ENCODE results near the gene SLC6A5.
A peak's percentile ranks its signal among the peaks of the same experiment; 100 is the strongest.

The SLC6A5 gene

GRCh38 chr11:20597154-20597679 is 2.2 kb upstream of the SLC6A5 start:
- peak overlapping the region; percentile 19 for H3K4me3 ChIP-seq

GRCh38 chr11:20597680-20598484 is 1.5 kb upstream of the SLC6A5 start:
- Histone ChIP-seq H3K27ac (no peak overlapping the region), H3K4me3 (no peak overlapping the region)
- no peak for DNase-seq (ENCODE audit: low spot score)
- no peak for TF ChIP-seq CTCF (IDR thresholded peaks at IDR 0.05)

More at GRCh38 chr11:20597154-20597679, 2.2 kb upstream of the SLC6A5 start:
- no peak overlapping the region for H3K27ac ChIP-seq
- TF ChIP-seq CTCF (IDR thresholded peaks at IDR 0.05), result no peak
- no peak for DNase-seq (ENCODE audit: low spot score)

- no peak overlapping the region for H3K4me3 ChIP-seq
- no peak for TF ChIP-seq CTCF (IDR thresholded peaks at IDR 0.05)
- H3K27ac ChIP-seq, result no peak overlapping the region
- no peak for DNase-seq (ENCODE audit: low spot score)
Measured at GRCh38 chr11:20598492-20598891, 916 bp upstream of the SLC6A5 start.

- Histone ChIP-seq H3K4me3 (no peak overlapping the region), H3K27ac (no peak overlapping the region)
- TF ChIP-seq CTCF (IDR thresholded peaks at IDR 0.05), result no peak
- no peak for DNase-seq (ENCODE audit: low spot score)
Measured at GRCh38 chr11:20600020-20600346, 575 bp downstream of the SLC6A5 start.

GRCh38 chr11:20600551-20600950 is 1.1 kb downstream of the SLC6A5 start:
- no peak overlapping the region for H3K4me3 ChIP-seq
- H3K27ac ChIP-seq, result no peak overlapping the region
- no peak for DNase-seq (ENCODE audit: low spot score)
- TF ChIP-seq CTCF (IDR thresholded peaks at IDR 0.05), result no peak

- TF ChIP-seq CTCF (IDR thresholded peaks at IDR 0.05), result no peak
- no peak overlapping the region for H3K27ac ChIP-seq
- no peak for DNase-seq (ENCODE audit: low spot score)
- no peak overlapping the region for H3K4me3 ChIP-seq
Measured at GRCh38 chr11:20601221-20601914, 2.0 kb downstream of the SLC6A5 start.

Measured in coronary artery (tissue), 2 donors.